B cell (primary cell): ENCODE data around the gene ESRRB.

ENCODE experiments used
- EZH2 ChIP-seq: IDR thresholded peaks from 2 replicates; pipeline ENCODE4 v1.6.1; 2012; ENCODE audit warnings: borderline replicate concordance, low read depth, mild to moderate bottlenecking, moderate library complexity, low read length; ENCODE audit not compliant: insufficient read depth, poor library complexity, severe bottlenecking
- TF ChIP-seq, protein P1 (sequence below): fragments of 200-600 bp; IDR thresholded peaks from one replicate; pipeline ENCODE4 v1.8.0; 2022; ENCODE audit warnings: antibody characterized with exemption, mild to moderate bottlenecking

DNA sequence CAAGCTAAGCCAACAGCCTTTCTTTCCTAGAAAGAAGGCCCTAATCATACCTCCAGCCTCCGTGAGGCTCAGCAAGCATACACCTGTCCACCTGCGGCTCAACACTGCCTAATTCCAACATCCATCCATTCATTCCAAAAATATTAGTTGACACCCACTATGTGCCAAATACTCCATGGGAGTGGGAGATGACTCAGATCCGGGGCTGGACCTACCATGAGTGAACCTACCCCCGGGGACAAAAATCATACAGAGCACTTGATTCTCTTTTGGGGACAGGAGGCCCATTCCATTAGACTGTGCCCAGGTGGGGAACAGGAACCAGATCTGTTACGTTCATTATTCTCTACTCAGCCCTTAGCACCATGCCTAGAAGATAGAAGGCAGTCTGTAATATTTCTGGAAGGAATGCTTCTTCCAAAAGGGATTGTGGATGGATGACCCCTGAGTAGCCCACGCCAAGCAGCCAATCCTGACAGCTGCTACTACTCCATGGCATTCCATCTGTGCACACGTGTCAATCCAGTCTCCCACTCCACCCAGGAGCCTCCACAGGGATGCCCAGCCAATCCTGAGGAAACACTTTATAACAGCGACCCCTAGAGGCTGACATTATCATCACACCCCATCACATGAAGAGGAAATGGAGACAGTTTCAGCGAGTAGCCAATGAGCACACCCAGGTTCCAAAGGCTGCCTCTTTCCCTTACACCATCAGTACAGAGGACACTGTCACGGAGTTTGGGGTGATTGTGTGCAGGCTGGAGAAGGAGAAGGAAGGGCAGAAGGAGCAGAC lies 170.7 kb downstream of the ESRRB start:
- TF ChIP-seq, protein P1, sequence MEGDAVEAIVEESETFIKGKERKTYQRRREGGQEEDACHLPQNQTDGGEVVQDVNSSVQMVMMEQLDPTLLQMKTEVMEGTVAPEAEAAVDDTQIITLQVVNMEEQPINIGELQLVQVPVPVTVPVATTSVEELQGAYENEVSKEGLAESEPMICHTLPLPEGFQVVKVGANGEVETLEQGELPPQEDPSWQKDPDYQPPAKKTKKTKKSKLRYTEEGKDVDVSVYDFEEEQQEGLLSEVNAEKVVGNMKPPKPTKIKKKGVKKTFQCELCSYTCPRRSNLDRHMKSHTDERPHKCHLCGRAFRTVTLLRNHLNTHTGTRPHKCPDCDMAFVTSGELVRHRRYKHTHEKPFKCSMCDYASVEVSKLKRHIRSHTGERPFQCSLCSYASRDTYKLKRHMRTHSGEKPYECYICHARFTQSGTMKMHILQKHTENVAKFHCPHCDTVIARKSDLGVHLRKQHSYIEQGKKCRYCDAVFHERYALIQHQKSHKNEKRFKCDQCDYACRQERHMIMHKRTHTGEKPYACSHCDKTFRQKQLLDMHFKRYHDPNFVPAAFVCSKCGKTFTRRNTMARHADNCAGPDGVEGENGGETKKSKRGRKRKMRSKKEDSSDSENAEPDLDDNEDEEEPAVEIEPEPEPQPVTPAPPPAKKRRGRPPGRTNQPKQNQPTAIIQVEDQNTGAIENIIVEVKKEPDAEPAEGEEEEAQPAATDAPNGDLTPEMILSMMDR: peak; percentile 25
- TF ChIP-seq EZH2: no peak
